Nephron (organoid): Measurements from ENCODE around the gene TRIP11.

Experiments used
- H3K27ac Mint-ChIP-seq, 3 experiments: 2 replicates each; pipeline ENCODE4 v1.8.0; 2020; ENCODE audit warnings: mixed read lengths in 3 of 3, mild to moderate bottlenecking in 2 of 3, moderate library complexity in 1 of 3
- H3K27me3 Mint-ChIP-seq: 2 replicates; pipeline ENCODE4 v1.8.0; 2021; ENCODE audit warnings: low read depth, mild to moderate bottlenecking, moderate library complexity, mixed read lengths
- H3K36me3 Mint-ChIP-seq: 2 replicates; pipeline ENCODE4 v1.8.0; 2020; ENCODE audit warnings: low read depth, mixed read lengths
- H3K4me1 Mint-ChIP-seq: 2 replicates; pipeline ENCODE4 v1.8.0; 2020; ENCODE audit warnings: mixed read lengths
- H3K4me3 Mint-ChIP-seq, 3 experiments: 2 replicates each; pipeline ENCODE4 v1.8.0; 2020; ENCODE audit warnings: mild to moderate bottlenecking in 3 of 3, mixed read lengths in 3 of 3, moderate library complexity in 2 of 3
- H3K9me3 Mint-ChIP-seq: 2 replicates; pipeline ENCODE4 v1.8.0; 2020; ENCODE audit warnings: mixed read lengths
- TF ChIP-seq, protein P1 (sequence below), 3 experiments: fragments of 200-600 bp; sonication (generic); IDR thresholded peaks; one replicate each; pipeline ENCODE4 v1.5.0; 2021; ENCODE audit warnings: antibody characterized with exemption in 3 of 3; ENCODE audit not compliant: unreplicated experiment in 3 of 3

TRIP11 gene

DNA sequence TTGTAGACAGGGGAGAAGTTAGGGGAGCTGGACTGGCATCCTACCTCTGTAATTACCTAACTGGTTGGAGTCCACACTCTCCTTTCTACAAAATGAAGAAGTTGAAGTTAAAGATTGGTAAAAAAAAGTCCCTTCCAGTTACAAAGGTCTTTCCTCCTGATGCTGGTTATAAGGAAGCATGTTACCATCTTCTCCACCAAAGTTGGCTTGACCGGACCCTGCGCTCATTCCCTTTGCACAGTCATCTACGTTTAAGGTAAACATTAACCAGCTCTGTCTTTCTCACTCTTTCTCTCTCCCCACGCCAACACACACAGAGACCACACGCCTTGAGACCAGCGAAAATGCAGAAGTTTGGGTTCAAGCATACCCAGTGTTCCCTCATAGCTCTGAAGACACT is 104.3 kb downstream of the TRIP11 start:
- H3K27me3 Mint-ChIP-seq: no peaks in the 10 kb centered on the region
- no peak overlapping the region for H3K4me3 Mint-ChIP-seq
- peak overlapping the region in 1 of 3 experiments; percentile 1 for H3K27ac Mint-ChIP-seq
- H3K4me1 Mint-ChIP-seq: peaks cover 8% of the 10 kb centered on the region
- TF ChIP-seq, protein P1, sequence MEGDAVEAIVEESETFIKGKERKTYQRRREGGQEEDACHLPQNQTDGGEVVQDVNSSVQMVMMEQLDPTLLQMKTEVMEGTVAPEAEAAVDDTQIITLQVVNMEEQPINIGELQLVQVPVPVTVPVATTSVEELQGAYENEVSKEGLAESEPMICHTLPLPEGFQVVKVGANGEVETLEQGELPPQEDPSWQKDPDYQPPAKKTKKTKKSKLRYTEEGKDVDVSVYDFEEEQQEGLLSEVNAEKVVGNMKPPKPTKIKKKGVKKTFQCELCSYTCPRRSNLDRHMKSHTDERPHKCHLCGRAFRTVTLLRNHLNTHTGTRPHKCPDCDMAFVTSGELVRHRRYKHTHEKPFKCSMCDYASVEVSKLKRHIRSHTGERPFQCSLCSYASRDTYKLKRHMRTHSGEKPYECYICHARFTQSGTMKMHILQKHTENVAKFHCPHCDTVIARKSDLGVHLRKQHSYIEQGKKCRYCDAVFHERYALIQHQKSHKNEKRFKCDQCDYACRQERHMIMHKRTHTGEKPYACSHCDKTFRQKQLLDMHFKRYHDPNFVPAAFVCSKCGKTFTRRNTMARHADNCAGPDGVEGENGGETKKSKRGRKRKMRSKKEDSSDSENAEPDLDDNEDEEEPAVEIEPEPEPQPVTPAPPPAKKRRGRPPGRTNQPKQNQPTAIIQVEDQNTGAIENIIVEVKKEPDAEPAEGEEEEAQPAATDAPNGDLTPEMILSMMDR (IDR thresholded peaks at IDR 0.05; ENCODE audit: unreplicated experiment in 3 of 3): no peak
- no peaks in the 10 kb centered on the region for H3K9me3 Mint-ChIP-seq
- peaks cover 23% of the 10 kb centered on the region for H3K36me3 Mint-ChIP-seq

DNA sequence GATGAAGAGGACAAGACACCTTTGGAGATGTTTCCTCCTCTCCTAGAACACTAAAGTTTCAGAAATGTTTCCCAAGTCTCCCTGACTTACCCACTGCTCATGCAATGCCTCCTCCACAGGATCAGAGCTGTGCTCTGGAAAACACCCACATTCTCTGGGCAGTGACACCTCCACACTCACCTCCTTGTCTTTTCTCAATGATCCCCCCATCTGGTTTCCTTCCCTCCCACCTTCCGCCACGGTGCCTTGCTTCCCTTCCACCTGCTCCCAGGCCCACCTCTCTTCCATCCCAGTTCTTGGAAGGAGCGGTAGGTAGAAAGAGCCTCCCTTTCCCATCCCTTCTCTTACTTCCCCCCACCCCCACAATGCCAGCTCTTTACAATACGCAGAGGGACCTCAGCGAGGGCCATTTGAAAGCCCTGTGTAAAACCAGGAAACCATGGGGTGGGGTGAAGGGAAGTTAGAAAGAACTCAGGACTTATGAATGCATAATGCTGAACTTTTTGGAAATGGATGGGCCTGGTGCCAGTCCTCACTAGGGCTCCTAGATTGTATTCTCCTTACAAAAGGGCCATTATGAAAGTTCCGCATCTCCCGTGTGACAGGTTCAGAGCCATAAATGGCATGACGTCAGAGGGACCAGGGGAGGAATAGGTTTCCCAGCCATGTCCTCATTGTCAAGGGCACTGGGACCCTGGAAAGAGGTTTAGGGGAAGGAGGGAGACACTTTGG is 105.1 kb downstream of the TRIP11 start:
- H3K9me3 Mint-ChIP-seq: no peaks in the 10 kb centered on the region
- H3K4me3 Mint-ChIP-seq: no peak overlapping the region
- TF ChIP-seq, protein P1 (IDR thresholded peaks at IDR 0.05; ENCODE audit: unreplicated experiment in 3 of 3): no peak
- H3K36me3 Mint-ChIP-seq: peaks cover 16% of the 10 kb centered on the region
- peak overlapping the region in 1 of 3 experiments; percentile 37 for H3K27ac Mint-ChIP-seq
- H3K4me1 Mint-ChIP-seq: peaks cover 17% of the 10 kb centered on the region
- H3K27me3 Mint-ChIP-seq: no peaks in the 10 kb centered on the region

DNA sequence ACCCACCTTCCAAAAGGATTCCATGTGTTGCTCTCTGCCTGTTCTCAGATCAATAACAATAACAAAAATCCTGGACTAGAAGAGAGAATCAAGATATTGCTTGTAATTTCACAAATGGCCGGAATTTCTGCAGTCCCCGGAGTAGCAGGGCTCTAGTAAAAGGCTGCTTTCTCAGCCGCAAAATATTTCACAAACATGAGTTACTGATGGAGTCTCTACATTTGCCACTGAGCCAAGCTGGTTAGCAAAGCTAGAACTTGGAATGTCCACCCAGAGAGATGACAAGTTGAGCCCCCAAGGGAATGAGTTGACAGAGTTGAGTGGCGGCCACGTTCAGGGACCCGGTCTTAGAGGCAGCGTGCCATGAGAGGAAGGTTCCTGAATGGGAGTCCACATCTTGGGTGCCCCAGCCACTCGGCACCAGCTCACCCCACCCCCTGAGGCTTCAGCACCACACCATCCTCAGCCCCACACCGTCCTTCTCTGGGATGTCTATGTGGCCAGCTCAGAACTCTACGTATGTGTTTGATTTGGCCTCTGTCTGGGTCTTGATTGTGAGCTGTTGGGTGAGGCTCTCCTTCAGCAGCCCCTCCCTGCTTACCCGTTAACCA is 108.3 kb downstream of the TRIP11 start:
- Mint-ChIP-seq H3K4me3 (no peak overlapping the region), H3K36me3 (peaks cover 6% of the 10 kb centered on the region), H3K27ac (peak overlapping the region; percentile 29 to 93 (median 82)), H3K4me1 (peaks cover 42% of the 10 kb centered on the region), H3K27me3 (no peaks in the 10 kb centered on the region), H3K9me3 (no peaks in the 10 kb centered on the region)
- TF ChIP-seq, protein P1 (IDR thresholded peaks at IDR 0.05; ENCODE audit: unreplicated experiment in 3 of 3): no peak

DNA sequence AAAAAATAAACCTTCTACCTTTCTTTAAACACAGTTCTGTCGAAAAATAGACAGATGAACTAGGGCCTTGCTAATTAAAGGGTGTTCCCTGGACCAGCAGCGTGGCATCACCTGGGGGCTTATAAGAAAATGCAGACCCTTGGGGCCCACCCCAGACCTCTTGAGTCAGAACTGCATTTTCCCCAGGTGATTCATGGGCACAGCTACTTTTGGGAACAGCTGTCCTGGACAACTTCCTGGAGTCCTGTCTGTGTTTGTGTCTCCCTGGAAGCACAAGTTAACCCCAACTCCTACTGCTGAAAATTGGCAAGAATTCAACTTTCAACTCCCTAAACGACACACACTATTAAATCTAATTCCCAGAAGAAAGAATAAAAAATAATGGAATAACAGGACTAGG is 110.2 kb downstream of the TRIP11 start:
- H3K4me3 Mint-ChIP-seq: peak overlapping the region in 2 of 3 experiments; percentile 13 to 18
- no peaks in the 10 kb centered on the region for H3K9me3 Mint-ChIP-seq
- H3K27me3 Mint-ChIP-seq: no peaks in the 10 kb centered on the region
- peak overlapping the region; percentile 70 to 93 (median 82) for H3K27ac Mint-ChIP-seq
- peaks cover 3% of the 10 kb centered on the region for H3K36me3 Mint-ChIP-seq
- peaks cover 56% of the 10 kb centered on the region for H3K4me1 Mint-ChIP-seq
- TF ChIP-seq, protein P1 (IDR thresholded peaks at IDR 0.05; ENCODE audit: unreplicated experiment in 3 of 3): no peak

DNA sequence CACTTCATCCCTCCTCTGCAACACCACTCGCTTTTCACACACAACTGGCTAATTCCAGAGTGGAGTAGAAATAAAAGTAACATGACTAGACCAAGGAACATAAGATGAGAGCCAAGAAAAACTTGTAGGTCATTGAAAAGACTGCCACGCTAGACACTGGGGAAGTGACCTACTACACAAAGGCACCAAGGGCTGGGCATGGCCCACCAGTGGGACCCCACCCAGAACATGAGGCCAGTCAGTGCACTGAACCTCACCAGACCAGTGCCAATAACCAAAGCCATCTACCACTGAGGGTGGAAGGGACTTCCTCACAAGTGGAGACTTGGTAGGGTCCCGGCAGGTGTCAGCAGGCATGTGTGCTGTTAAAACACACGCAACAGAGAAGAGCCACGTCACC is 112.1 kb downstream of the TRIP11 start:
- Mint-ChIP-seq H3K36me3 (peaks cover 3% of the 10 kb centered on the region), H3K4me1 (peaks cover 72% of the 10 kb centered on the region), H3K4me3 (no peak overlapping the region), H3K9me3 (no peaks in the 10 kb centered on the region), H3K27me3 (no peaks in the 10 kb centered on the region), H3K27ac (peak overlapping the region in 2 of 3 experiments; percentile 26 to 58)
- TF ChIP-seq, protein P1 (IDR thresholded peaks at IDR 0.05; ENCODE audit: unreplicated experiment in 3 of 3): no peak
